Activated gamma-delta T cell treated with Interleukin-2 at 50 U/mL for 16 hours (primary cell): ENCODE data around the gene TRIM24.
"Not testable (repeated sequence)": the region's sequence is repeated elsewhere in the genome, so short reads cannot be mapped to it uniquely, and the experiment has no call there.

Source experiments
- DNase-seq: peaks from one replicate; pipeline ENCODE4 v3.0.0-alpha.2; 2020

The TRIM24 gene

GRCh38 chr7:138495485-138495884, 35.4 kb downstream of the TRIM24 start:
- no peak for DNase-seq

GRCh38 chr7:138499340-138499739, 39.3 kb downstream of the TRIM24 start:
- DNase-seq = no peak

- not testable (repeated sequence) for DNase-seq
These were observed 40.2 kb downstream of the TRIM24 start for GRCh38 chr7:138500303-138500702.

GRCh38 chr7:138500892-138501291, 40.8 kb downstream of the TRIM24 start:
- DNase-seq = no peak

GRCh38 chr7:138502023-138502767, 42.1 kb downstream of the TRIM24 start:
- DNase-seq = no peak

DNA sequence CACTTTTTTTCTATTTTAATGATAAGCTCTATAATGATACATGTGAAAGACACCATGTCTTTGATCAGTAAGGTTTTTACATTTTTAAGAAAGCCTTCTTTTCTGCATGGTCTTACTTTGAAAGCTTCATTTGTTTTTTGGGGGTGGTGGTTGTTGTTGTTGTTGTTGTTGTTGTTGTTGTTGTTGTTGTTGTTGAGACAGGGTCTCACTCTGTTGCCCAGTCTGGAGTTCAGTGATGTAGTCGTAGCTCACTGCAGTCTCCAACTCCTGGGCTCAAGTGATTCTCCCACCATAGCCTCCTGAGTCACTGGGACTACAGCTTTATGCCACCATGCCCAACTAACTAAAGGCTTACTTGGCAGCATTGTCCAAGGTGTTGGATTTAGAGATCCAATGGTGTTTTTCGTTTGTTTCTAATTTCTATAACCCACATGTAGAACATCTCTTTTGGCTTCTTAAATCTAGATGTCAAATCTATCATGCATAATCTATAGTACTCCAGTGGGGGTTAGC, 45.4 kb downstream of the TRIM24 start:
- DNase-seq = no peak

- no peak for DNase-seq
These were observed 46.7 kb downstream of the TRIM24 start for GRCh38 chr7:138506764-138507163.

GRCh38 chr7:138510003-138510402, 49.9 kb downstream of the TRIM24 start:
- no peak for DNase-seq

- DNase-seq = no peak
These were observed 52.2 kb downstream of the TRIM24 start for GRCh38 chr7:138512092-138512858.

DNA sequence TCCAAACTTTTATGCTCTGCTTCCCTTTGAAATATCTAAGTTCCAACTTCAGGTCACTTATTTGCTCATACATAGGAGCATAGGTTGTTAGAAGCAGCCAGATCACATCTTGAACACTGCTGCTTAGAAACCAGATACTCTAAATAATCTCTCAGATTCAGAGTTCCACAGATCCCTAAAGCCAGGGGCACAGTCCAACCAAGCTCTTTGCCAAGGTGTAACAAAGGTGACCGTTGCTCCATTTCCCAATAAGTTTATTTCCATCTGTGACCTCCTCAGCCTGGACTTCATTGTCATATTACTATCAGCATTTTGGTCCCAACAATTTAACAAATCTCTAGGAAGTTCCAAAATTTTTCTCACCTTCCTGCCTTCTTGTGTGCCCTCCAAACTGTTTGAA, 52.8 kb downstream of the TRIM24 start:
- no peak for DNase-seq

DNA sequence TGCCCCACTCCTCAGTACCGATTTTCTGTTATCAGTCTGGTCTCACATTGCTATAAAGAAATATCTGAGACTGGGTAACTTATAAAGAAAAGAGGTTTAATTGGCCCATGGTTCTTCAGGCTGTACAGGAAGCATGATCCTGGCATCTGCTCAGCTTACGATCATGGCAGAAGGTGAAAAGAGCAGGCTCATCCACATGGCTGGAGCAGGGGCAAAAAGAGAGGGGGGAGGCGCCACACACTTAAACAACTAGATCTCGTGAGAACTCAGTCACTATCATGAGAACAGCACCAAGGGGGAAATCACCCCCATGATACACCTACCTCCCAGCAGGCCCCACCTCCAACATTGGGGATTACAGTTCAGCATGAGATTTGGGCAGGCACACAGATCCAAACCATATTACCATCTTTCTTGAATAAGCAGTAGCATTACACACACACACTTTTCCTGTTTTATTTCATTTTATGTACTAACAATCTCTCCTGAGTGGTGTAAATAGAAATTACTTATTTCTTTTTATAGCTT, 53.3 kb downstream of the TRIM24 start:
- no peak for DNase-seq

GRCh38 chr7:138514044-138514443, 54.0 kb downstream of the TRIM24 start:
- no peak for DNase-seq

- DNase-seq = no peak
These were observed 55.0 kb downstream of the TRIM24 start for GRCh38 chr7:138515001-138515528.

DNA sequence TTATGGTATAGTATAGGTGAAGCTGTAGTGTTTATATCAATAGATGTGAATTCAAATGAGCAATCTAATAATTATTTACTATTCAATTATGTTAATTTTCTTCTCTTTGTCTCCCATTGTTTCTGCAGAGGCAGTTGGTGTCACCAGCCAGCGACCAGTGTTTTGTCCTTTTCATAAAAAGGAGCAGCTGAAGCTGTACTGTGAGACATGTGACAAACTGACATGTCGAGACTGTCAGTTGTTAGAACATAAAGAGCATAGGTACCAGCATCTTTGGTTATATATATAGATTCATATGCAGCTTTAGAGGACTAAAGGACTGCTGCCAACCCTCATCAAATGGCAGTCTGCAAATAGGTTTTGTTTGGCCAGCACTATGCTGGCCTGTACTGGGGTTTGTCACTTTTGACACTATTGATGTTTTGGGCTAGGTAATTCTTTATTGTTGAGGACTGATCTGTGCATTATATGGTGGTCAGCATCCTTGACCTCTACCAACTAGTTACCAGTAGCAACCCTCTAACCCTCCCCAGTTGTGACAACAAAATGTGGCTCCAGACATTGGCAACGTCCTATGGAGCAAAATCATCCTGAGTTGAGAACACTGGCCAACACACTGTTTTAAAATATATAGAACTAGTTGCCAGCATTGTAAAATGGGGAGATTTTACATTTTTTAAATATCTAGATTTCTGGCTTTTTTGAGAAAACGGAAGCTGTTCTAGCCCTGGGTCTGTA, 59.2 kb downstream of the TRIM24 start:
- DNase-seq = no peak

DNA sequence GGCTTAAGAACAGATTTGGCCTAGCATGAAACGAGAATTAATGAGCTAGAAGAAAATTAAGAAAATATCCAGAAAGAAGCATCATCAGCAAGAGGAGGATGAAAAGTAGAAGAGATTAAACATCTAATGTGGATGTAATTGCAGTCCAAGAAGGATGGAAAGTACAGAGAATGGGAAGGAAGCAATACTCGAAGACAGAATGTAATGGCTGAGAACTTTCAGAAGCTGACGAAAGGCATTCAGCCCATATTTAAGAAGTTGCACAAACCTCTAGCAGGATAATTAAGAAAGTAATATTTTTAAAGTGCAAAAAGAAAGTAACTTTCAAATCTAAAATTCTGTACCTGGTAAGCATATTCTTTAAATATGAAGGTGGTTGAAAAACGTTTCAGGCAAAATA, 60.7 kb downstream of the TRIM24 start:
- DNase-seq = no peak

DNA sequence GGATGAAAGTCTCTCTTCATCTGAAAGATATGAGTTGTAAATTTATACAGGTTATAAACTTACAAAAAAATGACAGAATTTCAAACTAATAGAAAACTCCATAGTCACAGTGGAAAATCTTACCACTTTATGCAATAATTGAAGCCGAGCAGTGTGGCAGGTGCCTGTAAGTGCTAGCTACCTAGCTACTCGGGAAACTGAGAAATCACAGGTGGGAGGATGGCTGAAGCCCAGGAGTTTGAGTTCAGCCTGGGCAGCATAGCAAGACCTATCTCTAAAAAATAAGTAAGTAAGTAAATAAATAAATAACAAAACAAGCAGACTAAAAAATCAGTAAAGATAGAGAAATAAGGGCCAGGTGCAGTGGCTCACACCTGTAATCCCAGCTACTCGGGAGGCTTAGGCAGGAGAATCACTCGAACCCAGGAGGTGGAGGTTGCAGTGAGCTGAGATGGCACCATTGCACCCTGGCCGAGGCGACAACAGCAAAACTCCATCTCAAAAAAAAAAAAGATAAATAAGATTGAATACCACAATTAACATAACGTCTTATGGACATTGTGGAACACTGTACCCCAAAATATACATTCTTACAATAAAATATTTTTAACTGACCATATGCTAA, 61.9 kb downstream of the TRIM24 start:
- DNase-seq = no peak

DNA sequence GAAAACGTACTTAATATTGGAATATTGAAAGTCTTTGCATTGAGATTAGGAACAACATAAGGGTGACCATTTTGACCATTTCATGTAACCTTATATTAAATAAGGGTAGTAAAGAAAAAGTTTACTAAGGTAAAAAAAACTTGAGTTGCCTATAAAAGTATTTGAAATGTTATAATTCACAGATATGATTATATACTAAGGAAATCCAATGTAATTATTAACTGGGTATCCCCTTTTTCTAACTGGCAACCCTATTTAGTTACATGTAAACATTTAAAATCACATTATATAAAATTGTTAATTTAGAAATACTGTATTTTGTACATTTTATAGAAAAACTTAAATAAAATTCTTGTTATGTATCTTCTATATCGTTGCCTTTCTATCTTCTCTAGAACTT, 64.2 kb downstream of the TRIM24 start:
- DNase-seq = no peak

- no peak for DNase-seq
These were observed 65.7 kb downstream of the TRIM24 start for GRCh38 chr7:138525757-138526156.

GRCh38 chr7:138527746-138528223, 67.7 kb downstream of the TRIM24 start:
- no peak for DNase-seq

GRCh38 chr7:138536833-138537232, 76.8 kb downstream of the TRIM24 start:
- not testable (repeated sequence) for DNase-seq

DNA sequence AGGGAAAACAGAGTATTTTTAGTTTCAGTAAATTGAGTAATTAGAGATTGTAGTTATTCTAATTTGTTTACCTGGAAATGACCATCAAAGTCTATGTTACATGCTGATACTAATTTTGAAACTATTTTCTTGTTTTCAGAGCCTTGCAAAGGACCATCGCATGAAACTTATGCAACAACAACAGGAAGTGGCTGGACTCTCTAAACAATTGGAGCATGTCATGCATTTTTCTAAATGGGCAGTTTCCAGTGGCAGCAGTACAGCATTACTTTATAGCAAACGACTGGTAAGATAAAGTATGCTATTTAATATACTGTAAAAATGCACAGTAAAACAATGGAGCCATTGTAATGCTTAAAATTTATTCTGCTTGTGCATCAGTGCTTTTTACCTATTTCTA, 78.5 kb downstream of the TRIM24 start:
- no peak for DNase-seq

DNA sequence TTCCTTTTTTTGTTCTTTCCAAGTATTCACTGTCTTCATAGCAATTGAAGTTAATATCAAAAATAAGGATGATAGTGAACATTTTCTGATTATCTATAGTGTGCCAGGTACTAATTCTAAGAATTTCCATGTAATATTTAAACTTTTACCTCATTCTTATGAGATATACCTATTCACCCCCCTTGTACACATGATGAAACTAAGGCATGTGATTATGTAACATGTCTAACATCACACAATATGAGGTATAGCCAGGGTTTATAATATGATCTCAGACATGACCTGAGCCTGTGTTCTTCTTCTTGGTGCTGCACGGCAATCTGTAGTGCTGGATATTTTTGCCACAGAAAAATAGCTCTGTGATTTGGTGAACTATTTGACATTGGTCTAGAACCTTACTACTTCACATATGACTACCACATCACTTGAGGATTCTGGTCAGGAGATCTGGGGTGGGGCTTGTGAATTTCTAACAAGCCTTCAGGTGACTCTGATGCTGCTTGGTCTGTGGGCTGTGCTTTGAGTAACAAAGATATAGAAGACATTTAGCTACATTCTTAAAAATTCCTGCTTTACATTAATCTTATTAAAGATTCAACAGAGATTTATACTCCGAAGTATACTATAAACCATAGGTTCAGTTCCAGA, 79.1 kb downstream of the TRIM24 start:
- DNase-seq = no peak
